Fibroblast of lung (primary cell): ENCODE data around the gene IPO8. TPM values are rescaled to one million over a fixed set of nuclear protein-coding genes. Genes with fewer than 3 reads are reported as not detected.
"Not testable (repeated sequence)": the region's sequence is repeated elsewhere in the genome, so short reads cannot be mapped to it uniquely, and the experiment has no call there.

Experiments used
- DNase-seq, 2 donors: peaks; one replicate each; pipeline versions ENCODE4 v3.0.0 to v3.0.0-alpha.2; 2010; ENCODE audit warnings: low read depth in 2 of 2
- H2AFZ ChIP-seq: 2 replicates; pipeline ENCODE4 v1.5.1; 2012; ENCODE audit warnings: low read length, control low read depth, inconsistent platforms
- H3K27ac ChIP-seq: 2 replicates; pipeline ENCODE4 v1.5.1; 2011; ENCODE audit warnings: low read length, control low read depth; ENCODE audit not compliant: insufficient read depth
- H3K27me3 ChIP-seq: 2 replicates; pipeline ENCODE4 v1.5.1; 2011; ENCODE audit warnings: mild to moderate bottlenecking, low read length; ENCODE audit not compliant: control insufficient read depth, insufficient read depth
- H3K36me3 ChIP-seq: 2 replicates; pipeline ENCODE4 v1.5.1; 2011; ENCODE audit warnings: low read length; ENCODE audit not compliant: control insufficient read depth, insufficient read depth
- H3K4me1 ChIP-seq: 2 replicates; pipeline ENCODE4 v1.5.1; 2011; ENCODE audit warnings: low read length; ENCODE audit not compliant: control insufficient read depth, insufficient read depth; ENCODE audit errors: extremely low read depth
- H3K4me2 ChIP-seq: 2 replicates; pipeline ENCODE4 v1.5.1; 2011; ENCODE audit warnings: low read length, control low read depth; ENCODE audit not compliant: insufficient read depth; ENCODE audit errors: extremely low read depth
- H3K4me3 ChIP-seq, 4 experiments: fragments of 200-600 bp in 1 of 4; sonication (generic) in 1 of 4; replicated peaks in 1 of 4; 2 replicates each; pipeline ENCODE4 v1.5.1; 2011 to 2016; ENCODE audit warnings: low read length in 4 of 4, low read depth in 3 of 4, mild to moderate bottlenecking in 3 of 4, control low read depth in 2 of 4, inconsistent platforms in 1 of 4, mixed read lengths in 1 of 4; ENCODE audit not compliant: insufficient read depth in 1 of 4; ENCODE audit errors: control extremely low read depth in 1 of 4
- H3K79me2 ChIP-seq: 2 replicates; pipeline ENCODE4 v1.5.1; 2012; ENCODE audit warnings: mild to moderate bottlenecking, low read length, inconsistent platforms; ENCODE audit not compliant: control insufficient read depth, insufficient read depth
- H3K9ac ChIP-seq: 2 replicates; pipeline ENCODE4 v1.5.1; 2011; ENCODE audit warnings: mild to moderate bottlenecking, low read length, control low read depth; ENCODE audit not compliant: insufficient read depth
- H3K9me3 ChIP-seq: 2 replicates; pipeline ENCODE4 v1.5.1; 2012; ENCODE audit warnings: low read depth, low read length; ENCODE audit not compliant: control insufficient read depth, insufficient read depth
- H4K20me1 ChIP-seq: 2 replicates; pipeline ENCODE4 v1.5.1; 2011; ENCODE audit warnings: low read length; ENCODE audit not compliant: control insufficient read depth, insufficient read depth; ENCODE audit errors: extremely low read depth
- CTCF ChIP-seq, 2 donors: IDR thresholded peaks in 1 of 2; conservative IDR thresholded peaks in 1 of 2; 1 replicate in 1 of 2; 2 replicates in 1 of 2; pipeline ENCODE4 v1.5.1; 2011 to 2012; ENCODE audit warnings: low read length in 2 of 2, control low read depth in 1 of 2, inconsistent platforms in 1 of 2, low read depth in 1 of 2, mild to moderate bottlenecking in 1 of 2
- EZH2 ChIP-seq: IDR thresholded peaks from 2 replicates; pipeline ENCODE4 v1.5.1; 2012; ENCODE audit warnings: low read length, control low read depth, mild to moderate bottlenecking; ENCODE audit errors: missing control alignments
- polyA plus RNA-seq, 2 donors: library from polyadenylated mRNA; depleted of rRNA in 1 of 2; stranded (reverse) in 1 of 2; unstranded in 1 of 2; fragments of >200 nt; gene quantifications; 2 replicates each; pipeline ENCODE4 v1.2.1, GENCODE V29; 2011 to 2012; ENCODE audit warnings: missing spikeins in 1 of 2
- total RNA-seq: library from RNA; depleted of rRNA; stranded (reverse); fragments of >200 nt; gene quantifications from 2 replicates; pipeline ENCODE4 v1.2.1, GENCODE V29; 2014

IPO8 gene
- total and polyA plus RNA-seq, 2 donors (not counting 1 experiment from before 2014, with no cell fraction given): 12.4 to 41.5 TPM

- Histone ChIP-seq H3K9ac (no peak overlapping the region), H4K20me1 (no peaks in the 10 kb centered on the region), H2AFZ (no peak overlapping the region), H3K4me2 (no peak overlapping the region), H3K27me3 (no peaks in the 10 kb centered on the region), H3K4me3 (no peak overlapping the region), H3K27ac (no peak overlapping the region), H3K4me1 (no peaks in the 10 kb centered on the region), H3K9me3 (no peaks in the 10 kb centered on the region), H3K79me2 (no peaks in the 10 kb centered on the region), H3K36me3 (no peaks in the 10 kb centered on the region)
- no peak for DNase-seq
- TF ChIP-seq EZH2 (no peak), CTCF (conservative IDR thresholded peaks at IDR 0.05 in 1 of 2, IDR thresholded peaks at IDR 0.05 in 1 of 2; ENCODE audit: low read depth in 1 of 2, low read length in 2 of 2) (no peak)
Observed at GRCh38 chr12:30610718-30611117, 85.0 kb downstream of the IPO8 start.

- not testable (repeated sequence) for H3K9me3 ChIP-seq, H2AFZ ChIP-seq, H3K27me3 ChIP-seq, DNase-seq, H3K27ac ChIP-seq, H3K4me3 ChIP-seq, H3K79me2 ChIP-seq, H3K9ac ChIP-seq, H4K20me1 ChIP-seq, H3K36me3 ChIP-seq, H3K4me1 ChIP-seq, H3K4me2 ChIP-seq
Observed at GRCh38 chr12:30609819-30610218, 85.8 kb downstream of the IPO8 start.

GRCh38 chr12:30604302-30604701 is 91.4 kb downstream of the IPO8 start:
- DNase-seq: peak; percentile 15 to 67
- H3K9ac ChIP-seq, H3K36me3 ChIP-seq, H3K79me2 ChIP-seq, H3K4me3 ChIP-seq, H3K27ac ChIP-seq, H3K27me3 ChIP-seq, H3K9me3 ChIP-seq, H4K20me1 ChIP-seq, H3K4me1 ChIP-seq: not testable (repeated sequence)
- Histone ChIP-seq H3K4me2 (peak overlapping the region; percentile 13), H2AFZ (peak overlapping the region; percentile 68)

- no peak overlapping the region for H3K9ac ChIP-seq
- no peak overlapping the region for H3K4me2 ChIP-seq
- H3K36me3 ChIP-seq: no peaks in the 10 kb centered on the region
- H3K9me3 ChIP-seq: no peaks in the 10 kb centered on the region
- H4K20me1 ChIP-seq: no peaks in the 10 kb centered on the region
- no peaks in the 10 kb centered on the region for H3K27me3 ChIP-seq
- no peaks in the 10 kb centered on the region for H3K79me2 ChIP-seq
- TF ChIP-seq EZH2 (no peak), CTCF (conservative IDR thresholded peaks at IDR 0.05 in 1 of 2, IDR thresholded peaks at IDR 0.05 in 1 of 2; ENCODE audit: low read depth in 1 of 2, low read length in 2 of 2) (no peak)
- no peak overlapping the region for H3K4me3 ChIP-seq
- H2AFZ ChIP-seq: no peak overlapping the region
- H3K4me1 ChIP-seq: peaks cover 2% of the 10 kb centered on the region
- no peak for DNase-seq
- H3K27ac ChIP-seq: no peak overlapping the region
Observed at GRCh38 chr12:30603129-30603528, 92.5 kb downstream of the IPO8 start.
